GM18868 (cell line): ENCODE results near the gene WDR20.
"Not testable (repeated sequence)": the region's sequence is repeated elsewhere in the genome, so short reads cannot be mapped to it uniquely, and the experiment has no call there.

Experiments used
- ATAC-seq: cut with Tn5 transposase; IDR thresholded peaks from one replicate; pipeline ENCODE4 v1.9.1; 2021; ENCODE audit warnings: mild to moderate bottlenecking, moderate library complexity; ENCODE audit not compliant: unreplicated experiment

The WDR20 gene

DNA sequence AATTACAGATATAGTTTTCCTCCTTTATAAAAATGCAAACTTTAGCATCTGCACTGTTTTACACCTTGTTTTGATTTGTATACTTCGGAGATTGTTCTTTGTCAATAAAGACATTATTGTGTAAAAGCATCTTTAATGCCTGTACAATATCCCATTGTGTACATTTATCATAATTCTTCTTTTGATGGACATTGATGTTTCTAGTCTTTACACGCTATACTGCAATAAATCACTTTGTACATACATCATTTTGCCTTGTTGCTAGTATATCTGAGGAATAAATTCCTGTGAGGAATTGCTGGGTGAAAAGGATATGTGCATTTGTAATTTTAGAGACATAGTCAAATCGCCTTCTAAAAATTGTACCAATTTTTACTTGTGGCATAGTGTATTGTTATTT is 30.4 kb downstream of the WDR20 start:
- ATAC-seq = no peak

DNA sequence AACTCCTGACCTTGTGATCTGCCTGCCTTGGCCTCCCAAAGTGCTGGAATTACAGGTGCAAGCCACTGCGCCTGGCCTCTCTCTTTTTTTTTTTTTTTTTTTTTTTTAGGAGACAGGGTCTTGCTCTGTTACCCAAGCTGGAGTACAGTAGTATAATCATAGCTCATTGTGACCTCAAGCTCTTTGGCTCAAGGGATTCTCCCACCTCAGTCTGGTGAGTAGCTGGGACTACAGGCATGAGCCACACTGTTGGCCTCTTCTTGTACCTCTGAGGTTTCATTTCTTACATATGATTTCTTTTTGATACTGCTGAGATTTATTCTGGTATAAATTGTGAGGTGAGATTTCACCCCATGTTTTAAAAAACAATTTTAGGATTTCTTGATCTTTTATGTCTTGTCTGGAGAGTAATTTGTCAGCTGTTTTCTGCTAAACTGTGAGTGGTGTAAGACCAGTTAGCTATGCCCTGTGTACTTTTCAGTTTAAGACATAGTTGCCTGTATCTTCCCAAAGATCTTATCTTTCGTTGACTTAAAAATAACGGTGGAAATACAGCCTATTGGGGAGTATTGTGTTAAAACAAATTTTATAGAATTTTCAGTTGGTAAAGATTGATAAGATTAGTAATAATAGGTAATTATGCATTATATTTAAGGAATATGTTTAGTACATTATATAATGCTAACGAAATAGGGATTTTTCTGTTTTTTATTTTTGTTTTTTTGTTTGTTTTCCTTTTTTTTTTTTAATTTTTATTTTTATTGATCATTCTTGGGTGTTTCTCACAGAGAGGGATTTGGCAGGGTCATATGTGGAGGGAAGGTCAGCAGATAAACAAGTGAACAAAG is 31.7 kb downstream of the WDR20 start:
- ATAC-seq = no peak

DNA sequence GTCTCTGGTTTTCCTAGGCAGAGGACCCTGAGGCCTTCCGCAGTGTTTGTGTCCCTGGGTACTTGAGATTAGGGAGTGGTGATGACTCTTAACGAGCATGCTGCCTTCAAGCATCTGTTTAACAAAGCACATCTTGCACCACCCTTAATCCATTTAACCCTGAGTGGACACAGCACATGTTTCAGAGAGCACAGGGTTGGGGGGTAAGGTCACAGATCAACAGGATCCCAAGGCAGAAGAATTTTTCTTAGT is 32.2 kb downstream of the WDR20 start:
- ATAC-seq = not testable (repeated sequence)

DNA sequence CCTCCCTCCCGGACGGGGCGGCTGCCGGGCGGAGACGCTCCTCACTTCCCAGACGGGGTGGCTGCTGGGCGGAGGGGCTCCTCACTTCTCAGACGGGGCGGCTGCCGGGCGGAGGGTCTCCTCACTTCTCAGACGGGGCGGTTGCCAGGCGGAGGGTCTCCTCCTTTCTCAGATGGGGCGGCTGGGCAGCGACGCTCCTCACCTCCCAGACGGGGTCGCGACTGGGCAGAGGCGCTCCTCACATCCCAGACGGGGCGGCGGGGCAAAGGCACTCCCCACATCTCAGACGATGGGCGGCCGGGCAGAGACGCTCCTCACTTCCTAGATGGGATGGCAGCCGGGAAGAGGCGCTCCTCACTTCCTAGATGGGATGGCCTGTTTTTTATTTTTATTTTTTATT is 33.0 kb downstream of the WDR20 start:
- not testable (repeated sequence) for ATAC-seq

DNA sequence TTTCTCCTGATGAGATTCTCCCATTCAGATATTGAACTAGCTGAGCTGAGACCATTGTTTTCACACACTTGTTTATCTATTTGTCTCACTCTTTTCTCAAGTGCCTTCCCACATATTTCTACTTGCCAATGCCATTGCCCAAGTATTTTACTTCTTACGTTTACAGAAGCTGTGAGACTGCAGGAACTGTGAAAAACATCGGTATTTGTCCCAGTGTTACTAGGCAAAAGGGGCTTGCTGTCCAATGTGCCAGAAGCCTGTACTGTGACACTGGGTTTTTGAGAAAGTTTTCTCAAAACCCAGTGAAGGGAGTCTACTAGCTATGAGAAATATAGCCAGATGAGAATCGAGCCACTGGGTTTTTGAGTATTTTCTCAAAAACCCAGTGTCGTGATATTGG is 37.5 kb downstream of the WDR20 start:
- ATAC-seq = no peak

DNA sequence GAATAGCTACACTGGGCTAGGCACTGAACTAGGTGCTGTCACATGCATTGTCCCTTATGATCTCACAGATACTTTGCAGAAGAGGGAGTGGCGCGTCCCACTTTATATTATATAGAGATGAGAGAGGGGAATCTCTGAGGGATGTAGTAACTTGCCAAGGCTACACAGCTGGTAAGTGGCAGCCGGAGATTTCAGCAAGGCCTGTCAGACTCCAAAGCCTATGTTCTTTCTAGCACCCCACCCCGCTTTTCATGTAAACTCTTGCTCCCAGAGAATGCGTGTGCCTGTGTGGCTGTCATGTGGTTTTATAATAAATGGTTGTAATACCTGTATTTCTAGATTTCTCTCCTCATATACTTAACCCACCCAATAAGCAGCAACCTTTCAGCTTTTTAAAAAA is 39.1 kb downstream of the WDR20 start:
- no peak for ATAC-seq

DNA sequence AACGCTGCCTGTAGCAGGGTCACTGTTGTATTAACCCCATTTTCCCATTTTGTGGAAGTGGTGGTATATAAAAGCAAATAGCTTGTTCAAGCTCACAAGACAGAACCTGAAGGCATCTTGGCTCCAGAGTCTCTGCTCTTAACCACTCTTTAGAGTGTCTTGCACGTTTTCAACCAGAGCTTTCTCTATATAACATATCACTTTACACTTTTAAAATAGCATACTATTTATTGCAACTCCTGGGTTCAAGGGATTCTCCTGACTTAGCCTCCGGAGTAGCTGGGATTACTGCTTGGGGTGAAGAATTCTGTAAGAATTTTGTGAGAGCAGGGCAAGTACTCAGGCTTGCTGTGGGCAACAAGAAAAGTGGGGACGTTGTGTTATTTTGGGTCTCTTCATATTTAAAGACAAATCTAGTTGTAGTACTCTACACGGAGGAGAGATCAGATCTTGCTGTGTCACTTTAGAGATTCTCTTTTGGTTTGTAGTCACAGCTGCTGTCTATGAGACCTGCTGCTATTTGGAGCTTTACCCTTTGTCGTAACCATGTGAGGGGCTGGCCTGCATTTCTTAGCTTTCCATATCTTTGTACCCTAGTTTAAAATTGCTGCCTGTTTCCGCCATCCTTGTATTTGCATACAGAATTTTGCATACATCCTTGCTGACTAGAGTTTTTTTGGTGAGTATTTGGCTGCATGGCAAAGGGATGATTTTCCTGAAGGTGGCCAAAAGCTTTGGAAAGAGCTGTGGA is 40.7 kb downstream of the WDR20 start:
- no peak for ATAC-seq

DNA sequence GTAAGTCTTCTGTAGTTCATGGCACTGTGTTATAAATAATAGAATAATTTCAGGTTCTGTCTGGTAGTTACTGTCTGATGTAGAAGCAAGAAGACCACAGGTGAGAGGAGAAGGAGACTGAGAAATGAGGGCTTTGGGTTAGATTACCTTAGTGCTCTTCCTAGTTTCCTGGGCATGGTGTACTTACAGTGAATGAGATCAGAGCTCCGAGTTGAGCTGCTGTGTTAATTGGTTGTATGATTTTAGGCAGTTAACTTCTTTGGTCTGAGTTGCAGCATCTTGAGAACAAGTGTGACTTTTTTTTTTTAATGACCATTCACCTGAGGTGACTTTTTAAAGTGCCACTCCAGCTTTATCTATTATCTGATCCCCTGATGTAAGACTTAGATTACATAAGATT is 41.5 kb downstream of the WDR20 start:
- ATAC-seq = no peak

DNA sequence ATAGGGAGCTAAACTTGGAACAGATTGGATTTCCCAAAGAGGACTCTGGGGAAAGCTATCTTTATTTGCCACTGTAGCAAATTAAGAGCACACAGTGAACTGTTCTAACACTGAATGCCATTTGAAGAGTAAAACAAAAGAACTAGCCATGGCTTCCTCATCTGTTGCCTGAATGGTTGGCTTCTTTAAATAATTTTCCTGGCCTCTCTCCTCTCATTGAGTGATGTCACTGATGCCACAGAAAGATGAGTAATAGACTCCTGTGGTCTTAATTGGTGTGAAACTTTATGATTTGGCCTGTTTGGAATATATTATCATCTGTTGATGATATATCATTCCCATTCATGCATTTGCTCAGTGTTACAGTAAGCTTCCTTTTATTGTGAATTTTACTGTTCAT is 42.5 kb downstream of the WDR20 start:
- no peak for ATAC-seq

DNA sequence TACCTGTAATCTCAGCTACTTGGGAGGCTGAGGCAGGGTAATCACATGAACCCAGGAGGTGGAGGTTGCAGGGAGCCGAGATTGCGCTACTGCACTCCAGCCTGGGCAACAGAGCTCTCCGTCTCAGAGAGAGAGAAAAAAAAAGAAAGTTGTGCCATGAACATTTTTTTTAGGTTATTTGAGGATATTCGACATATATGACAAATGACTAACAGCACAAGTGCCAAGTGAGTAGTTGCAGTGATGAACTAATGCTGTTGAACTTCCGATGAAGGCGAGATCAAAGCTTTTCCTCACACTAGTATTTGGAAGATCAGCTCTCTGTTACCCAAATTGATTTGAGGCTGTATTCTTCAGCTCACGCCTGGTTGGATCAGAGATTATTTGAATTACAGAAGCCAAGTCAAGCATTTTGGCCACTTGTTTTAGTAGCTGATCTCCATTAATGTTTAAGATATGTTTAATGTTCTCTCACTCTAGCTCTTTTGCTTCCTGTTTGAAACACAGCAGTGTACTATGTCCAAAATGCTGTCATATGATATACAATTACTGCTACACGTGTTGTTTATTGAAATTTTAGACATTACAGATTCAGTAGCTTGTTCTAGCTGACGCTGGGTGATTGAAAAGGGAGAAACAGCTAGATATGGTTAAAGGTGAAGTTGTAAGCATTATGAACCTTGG is 43.4 kb downstream of the WDR20 start:
- no peak for ATAC-seq

DNA sequence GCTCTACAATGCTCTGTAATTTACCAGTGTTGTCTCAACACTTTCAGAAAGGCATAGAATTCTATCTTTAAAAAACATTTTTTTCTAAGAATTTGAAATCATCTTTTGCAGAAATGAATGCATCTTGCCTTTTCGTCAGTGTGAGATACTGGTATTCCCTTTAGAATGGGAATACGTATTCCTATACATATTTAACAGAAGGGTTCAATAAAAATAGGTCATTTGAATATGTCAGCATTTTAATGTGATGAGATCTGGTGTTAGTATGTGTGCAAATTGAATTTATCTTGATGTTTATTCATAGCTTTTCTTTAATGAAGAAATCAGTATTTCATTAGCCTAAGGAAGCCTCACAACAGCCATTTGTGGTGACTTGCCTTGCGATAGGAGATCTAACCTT is 44.2 kb downstream of the WDR20 start:
- no peak for ATAC-seq

DNA sequence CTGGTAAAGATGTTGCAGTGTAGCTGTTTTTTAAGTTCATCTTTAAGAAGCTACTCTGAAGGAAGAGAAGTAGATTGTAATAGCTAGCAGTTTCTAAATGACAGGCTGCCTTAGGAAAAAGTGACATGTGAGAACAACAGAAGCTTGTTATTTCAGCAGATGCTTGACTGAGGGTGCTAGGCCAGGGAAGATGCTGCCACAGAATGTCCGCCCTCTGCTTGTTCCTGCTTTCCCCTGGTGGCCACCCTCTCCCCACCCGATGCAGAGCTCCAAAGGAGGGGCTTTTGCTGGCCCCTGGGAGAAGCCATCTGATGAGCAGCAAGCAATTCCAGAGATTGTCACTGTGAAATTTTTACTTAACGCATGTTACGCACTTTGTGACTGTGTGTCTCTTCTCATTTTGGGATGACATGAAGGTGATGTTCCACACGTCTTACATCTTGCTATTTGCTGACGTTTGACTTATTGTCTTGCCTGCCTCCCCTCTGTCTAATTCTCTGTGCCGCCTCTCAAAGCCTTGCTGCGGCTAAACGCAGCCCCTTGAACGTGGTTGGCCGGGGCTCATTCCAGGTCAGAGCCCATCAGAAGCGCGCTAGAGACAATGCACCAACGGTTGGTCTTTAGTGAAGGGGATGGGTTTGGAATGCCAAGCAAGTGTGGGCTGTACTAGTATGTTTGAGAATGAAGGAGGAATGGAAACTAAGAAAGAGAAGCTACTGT is 44.8 kb downstream of the WDR20 start:
- no peak for ATAC-seq

DNA sequence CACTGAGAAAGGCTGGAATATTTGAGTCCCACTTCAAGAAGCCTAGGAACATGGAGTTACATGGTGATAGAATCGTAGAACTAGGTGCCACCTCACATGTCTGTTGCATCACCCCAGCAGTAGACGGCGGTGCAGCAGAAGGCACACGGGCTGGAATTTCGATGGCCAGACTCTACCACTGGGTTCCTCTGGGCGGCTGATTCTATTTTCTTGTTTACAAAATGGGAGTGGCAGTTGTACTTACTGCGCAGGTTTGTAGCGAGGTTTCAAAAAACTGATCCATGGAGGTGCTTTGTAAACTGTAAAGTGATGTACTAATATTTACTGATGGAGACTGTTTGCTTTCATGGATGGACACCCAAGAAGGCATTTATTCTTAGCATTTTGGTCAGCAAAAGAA is 45.7 kb downstream of the WDR20 start:
- no peak for ATAC-seq

DNA sequence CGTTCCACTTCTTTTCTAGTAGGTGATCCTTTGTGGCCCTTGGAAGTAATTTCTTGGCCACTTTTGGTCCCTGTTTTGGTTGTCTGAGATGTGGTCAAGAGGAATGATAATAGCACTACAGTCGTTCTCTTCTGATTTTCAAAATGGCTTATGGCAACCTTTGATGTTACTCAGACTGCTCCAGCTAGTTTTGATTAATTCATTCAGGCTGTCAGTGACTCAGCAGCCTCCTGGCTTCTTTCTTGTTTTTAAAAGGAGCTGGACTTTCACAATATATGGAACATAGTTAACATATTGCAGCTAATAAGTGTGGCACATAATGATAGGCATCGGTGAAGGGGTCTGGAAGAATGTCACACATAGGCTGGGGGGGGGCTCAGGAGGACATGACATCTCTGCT is 47.3 kb downstream of the WDR20 start:
- no peak for ATAC-seq

DNA sequence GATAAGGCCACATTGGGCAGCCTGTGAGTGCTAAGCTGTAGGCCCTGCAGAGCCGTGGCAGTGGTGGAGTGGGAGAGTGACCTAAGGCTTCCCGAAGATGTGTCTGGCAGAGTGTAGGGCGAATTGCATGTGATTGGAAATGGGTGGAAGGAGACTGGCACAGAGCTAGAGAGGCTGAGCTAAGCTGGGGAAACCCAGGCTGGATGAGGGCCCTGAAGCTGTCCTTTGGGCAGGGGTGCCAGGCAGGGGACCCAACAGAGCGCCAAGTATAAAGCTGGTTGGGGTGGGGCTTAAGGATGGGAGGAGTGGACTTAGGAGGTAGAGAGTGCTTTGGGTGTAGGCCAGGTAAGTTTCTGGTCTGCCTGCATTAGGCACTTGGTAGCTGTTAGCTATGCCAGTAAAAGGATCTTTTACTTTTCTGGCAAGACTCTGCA is 47.9 kb downstream of the WDR20 start:
- ATAC-seq = no peak

DNA sequence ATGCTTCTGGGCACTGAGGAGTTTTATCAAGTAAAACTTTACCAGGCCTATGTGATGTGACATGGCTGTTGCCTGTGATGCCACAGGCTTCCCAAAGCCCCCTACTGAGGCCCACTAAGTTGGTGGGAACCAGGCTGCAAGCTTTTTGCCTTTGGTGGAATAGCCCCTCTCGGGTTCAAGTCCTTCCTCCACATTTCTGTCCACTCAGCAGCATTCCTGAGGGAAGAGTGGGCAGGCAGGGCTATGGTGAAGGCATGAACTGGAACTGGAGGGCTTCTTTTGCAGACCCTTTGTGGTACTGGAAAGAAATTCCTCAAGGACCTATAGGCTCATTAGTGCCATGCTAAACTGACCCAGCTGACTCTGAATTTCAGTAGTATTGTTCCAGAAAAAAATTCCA is 48.5 kb downstream of the WDR20 start:
- ATAC-seq = no peak

DNA sequence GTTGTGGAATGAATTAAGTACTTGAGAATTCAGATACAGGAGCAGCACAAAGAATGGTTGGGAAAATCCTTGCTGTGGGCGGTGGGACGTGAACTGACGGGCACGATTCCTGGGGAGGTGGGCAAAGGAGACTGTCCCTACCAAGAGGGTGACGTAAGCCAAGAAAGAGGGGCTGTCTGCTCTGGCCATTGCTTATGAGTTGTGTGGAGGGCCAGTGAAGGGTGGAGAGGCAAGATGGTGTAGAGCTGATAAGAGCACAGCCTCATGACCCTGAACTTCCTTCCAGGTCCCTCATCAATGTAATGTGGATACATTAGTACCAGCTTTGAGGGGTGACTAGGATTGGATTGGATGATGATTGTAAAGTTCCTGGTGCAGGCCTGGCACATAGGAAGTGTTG is 50.2 kb downstream of the WDR20 start:
- no peak for ATAC-seq

DNA sequence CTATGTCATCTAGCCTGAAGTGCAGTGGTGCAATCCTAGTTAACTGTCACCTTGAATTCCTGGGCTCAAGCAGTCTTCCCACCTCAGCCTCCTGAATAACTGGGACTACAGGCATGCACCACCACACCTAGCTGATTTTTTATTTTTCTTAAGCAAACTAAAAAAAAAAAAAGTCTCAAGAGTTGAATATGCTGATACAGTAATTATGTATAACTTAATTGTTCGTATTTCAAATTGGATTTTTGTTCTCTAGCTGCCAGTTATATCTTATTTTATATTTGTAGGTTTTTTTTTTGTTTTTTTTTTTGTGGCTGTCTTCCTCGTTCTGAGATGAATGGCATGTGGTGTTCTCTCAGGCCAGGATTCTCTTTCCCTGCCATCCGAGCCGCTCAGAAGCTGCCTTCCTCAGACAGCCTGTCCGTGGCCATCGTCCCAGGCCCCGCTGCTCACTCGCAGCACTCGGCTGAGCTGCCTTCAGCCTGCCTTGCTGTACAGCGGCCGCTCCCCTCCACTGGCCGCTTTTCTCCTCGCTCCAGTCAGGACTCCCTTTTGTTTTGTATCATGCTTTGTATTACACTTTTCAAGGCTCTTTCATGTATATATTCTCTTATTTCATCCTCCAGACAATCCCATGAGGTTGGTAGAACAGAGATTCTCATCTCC is 53.3 kb downstream of the WDR20 start:
- ATAC-seq = no peak

DNA sequence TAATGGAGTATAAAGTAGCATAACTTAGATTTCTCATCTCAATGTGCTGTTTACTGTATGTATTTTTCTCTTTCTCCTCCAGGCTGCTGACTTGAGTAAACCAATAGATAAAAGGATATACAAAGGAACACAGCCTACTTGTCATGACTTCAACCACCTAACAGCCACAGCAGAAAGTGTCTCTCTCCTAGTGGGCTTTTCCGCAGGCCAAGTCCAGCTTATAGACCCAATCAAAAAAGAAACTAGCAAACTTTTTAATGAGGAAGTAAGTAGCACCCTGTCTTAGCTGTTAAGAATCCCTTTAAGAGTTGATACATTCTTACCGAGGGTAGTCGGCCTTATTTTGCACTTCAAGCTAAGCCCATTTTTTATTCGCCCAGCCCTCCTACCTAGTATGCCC is 55.2 kb downstream of the WDR20 start:
- no peak for ATAC-seq

DNA sequence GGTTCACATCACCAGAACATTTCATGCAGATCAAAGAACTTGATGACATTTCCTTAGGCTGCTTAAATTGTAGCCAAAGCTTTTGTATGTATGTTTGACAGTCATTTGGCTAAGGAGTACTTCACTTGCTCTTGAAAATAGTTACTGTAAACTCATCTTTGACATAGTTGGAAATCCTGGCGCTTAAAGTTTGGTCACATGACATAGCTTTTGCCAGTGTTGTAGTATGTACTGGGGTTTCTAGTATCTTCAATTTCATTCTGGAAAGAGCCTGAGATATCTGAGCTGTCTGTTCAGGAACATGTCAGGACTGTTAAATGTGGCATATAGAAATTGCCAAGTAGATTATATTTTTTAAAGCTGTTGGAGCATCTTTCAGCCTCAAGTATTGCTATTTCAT is 55.7 kb downstream of the WDR20 start:
- no peak for ATAC-seq
